ENCODE results near the gene TMEM54.

Gene TMEM54

GRCh38 chr1:32900956-32901822 is at the start of gene TMEM54:
TMEM54 (minus strand) TSS chr1:32901389; CDS start chr1:32901238, 151 bp downstream.
- peak; percentile 29 for DNase-seq

- no peak for DNase-seq
Measured at GRCh38 chr1:32949519-32949918, 48.3 kb upstream of the TMEM54 start.

GRCh38 chr1:32948905-32949304 is 47.7 kb upstream of the TMEM54 start:
- DNase-seq, result no peak

DNA sequence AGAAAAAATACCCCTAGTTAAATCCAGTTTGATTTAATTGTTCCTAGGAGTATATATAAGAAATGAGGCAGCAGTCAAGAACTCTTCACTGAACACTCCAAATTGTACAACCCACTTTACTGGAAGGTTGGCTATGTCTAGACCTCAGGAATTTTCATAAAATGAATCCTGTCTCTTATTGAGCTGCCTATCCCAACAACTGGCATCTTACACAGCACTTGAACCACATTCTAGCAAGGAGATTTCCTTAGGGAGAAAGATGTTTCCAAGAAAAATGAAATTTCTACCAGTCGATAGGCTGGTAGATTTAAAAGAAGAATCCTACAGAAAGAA is 47.2 kb upstream of the TMEM54 start:
- DNase-seq, result no peak

DNA sequence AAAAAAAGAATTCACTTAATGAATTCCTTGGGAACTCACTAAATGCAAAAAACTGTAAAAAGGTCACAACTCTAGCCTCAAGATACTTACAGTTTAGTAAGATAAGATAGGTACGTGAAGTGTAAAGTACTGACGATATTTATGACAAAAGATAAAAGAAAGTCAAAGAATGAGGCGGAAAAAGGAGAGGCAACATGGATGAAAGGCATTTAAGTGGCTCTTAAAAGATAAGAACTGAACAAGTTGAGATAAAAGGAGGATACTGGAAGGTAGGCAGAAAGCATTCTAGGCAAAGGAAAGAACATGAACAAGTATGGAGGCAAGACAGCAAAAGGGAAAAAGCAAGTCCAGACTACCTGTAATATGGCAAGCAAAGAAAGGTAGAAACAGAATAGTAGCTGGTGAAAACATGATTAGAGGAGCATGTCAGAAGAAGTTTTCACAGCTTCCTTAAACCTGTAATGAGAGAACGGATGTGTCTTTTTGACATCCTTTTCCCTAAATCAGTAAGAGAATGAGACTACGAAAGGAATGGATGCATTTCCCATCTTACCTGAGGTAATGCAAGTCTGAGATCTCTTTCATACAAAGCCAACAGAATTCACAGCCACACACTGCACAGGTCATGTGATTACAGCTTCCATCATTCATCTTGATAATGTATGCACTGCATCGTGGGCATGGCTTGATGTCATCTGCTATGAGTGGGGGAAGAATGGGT is 46.6 kb upstream of the TMEM54 start:
- DNase-seq, result no peak

DNA sequence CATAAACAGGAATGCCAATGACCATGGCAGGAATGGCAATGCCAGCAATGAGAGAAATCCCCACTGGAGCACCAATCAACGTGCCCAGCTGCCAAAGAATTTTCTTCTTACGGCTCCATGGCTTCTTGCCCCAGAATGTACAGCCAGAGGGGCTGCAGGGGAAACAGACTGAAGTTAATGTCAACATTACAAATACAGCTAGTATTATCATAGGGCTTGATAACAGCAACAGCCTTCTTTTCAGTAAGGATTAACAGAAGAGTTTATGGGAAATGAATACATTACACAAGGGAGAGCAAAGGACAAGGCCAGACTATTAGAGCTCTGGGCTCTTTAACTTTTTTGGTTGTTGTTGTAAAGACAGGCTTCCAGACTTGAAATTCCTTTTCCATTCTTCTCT is 45.2 kb upstream of the TMEM54 start:
- DNase-seq, result no peak

DNA sequence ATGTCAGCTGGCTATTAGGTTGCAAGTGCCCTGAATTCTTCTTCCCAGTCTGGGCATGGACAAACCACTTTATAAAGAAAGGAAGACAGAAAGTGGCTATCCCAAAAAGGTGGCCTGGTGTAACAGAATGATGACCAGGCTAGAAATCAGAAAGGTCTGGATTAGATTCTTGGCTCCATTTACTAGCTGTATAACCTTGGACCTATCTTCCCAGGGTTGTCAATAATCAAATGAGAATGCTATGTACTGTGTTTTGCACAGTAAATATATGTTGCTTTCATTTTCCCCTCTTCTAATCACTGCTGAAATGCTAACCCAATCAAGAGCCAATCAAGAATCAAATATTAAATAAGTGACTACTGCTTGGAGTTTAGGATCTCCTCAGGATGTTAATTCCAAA is 43.0 kb upstream of the TMEM54 start:
- DNase-seq, result no peak

- DNase-seq, result peak; percentile 60
Measured at GRCh38 chr1:32939655-32940371, 38.6 kb upstream of the TMEM54 start.

DNA sequence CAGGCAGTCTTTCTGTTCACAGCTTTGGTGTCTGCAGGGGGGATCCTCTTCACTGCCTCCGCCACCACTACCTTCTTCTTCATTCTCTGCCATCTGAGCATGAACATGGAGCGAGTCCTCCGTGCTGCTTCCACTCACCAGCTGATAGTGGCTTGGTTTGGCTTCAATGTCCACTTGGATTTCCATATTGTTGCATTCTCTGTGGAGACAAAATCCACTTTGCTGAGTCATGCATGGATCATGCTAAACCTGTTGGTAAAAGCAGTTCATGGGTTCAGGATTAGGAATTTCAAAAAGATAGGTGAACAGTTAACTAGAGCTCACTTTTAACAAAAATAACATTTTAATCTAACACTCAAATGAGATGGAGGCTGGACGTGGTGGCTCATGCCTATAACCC is 35.9 kb upstream of the TMEM54 start:
- DNase-seq, result no peak

DNA sequence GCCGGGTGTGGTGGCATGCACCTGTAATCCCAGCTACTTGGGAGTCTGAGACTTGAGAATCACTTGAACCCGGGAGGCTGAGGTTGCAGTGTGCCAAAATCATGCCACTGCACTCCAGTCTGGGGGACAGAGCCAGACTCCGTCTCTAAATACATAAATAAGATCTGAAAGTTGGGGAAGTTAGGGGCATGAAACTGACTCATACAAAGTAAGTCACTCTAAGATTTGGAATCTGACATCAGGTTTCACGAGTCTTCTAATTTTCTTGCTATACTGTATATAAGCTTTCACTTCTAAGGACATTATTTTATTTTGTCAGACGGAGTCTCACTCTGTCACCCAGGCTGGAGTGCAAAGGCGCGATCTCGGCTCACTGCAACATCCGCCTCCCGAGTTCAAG is 33.3 kb upstream of the TMEM54 start:
- DNase-seq, result no peak

DNA sequence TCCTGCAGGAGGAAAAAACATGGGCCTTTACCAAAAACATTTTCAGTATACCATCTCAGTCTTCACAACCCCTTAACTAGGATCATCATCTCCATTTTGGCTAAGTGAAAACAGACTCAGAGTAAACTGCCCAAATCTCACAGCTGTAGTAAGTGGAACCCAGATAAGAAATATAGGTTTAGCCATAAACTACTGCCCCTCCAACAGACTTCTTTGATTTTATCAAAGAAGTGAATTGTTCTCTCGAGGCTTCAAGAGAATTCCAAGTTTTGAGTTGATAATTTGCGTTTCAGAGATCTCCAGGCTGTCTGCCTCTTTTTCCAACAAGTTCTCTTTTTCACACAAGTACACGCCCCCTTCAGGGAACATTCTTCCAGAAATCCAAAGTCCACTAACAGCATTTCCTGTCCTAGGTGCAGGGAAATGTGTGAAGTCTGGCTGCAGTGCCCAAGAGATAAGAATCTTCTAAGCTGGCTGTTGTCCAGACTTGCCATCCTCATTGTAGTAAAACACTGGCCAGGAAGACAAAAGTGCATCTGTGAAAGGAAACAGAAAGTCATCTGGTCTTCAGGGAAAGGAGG is 32.6 kb upstream of the TMEM54 start:
- DNase-seq, result peak; percentile 56

DNA sequence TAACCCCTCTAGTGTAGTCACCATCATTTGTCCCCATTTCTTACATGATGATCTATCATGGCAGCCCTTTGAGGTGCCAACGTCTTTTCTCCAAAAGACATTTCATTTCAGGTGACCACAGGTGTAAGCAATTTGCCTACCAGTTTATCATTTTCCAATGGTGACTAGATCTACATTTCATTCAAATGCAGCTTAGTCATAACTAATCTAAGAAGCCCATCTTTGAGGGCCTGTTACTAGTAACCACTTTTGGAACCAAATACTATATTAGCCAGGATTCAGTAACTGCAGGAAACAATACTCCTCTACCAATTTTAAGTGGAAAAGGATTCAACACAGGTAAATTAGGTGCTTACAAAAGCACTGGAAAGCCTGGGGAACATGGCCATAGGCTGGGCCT is 30.6 kb upstream of the TMEM54 start:
- DNase-seq, result no peak

DNA sequence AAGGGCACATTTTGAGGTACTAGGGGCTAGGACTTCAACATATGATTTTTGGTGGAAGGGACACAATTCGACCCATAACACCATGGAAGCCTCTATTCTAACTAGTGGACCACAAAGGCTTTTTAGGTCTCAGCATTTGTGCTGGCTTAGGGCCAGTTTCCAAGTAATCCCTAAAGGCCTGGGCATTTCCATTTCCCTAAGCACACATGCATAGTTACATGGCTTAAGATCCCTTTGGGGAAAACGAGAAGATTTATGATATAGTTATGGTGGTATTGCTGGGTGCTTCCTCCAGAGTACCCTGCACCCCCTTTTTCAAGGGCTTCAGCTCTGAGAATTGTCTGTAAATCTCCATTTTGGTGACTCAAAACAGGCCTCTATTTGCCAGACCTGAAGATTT is 28.2 kb upstream of the TMEM54 start:
- no peak for DNase-seq

GRCh38 chr1:32928715-32929114 is 27.5 kb upstream of the TMEM54 start:
- DNase-seq, result no peak

DNA sequence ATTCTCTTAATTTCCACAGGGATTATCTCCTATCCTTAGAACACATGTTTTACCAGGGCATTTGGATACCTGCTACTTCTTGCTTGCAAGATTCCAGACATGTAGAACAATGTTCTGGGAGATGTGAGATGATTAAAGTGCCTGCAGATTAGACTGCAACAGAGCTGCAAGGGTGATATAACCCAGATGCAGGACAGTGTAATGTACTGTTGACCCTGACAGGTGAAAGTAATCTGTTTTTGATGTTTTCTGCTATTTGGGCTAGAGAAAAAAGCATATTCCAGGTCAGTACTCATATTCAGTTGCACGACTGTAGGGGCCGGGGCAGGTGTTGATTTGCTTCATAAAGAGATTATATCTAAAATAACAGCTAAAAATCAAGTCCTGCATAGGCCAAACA is 27.1 kb upstream of the TMEM54 start:
- DNase-seq, result no peak

- DNase-seq, result no peak
Measured at GRCh38 chr1:32927441-32927840, 26.3 kb upstream of the TMEM54 start.

- no peak for DNase-seq
Measured at GRCh38 chr1:32926562-32926961, 25.4 kb upstream of the TMEM54 start.

- no peak for DNase-seq
Measured at GRCh38 chr1:32925403-32926162, 24.4 kb upstream of the TMEM54 start.

GRCh38 chr1:32924881-32925344 is 23.7 kb upstream of the TMEM54 start:
- no peak for DNase-seq

- no peak for DNase-seq
Measured at GRCh38 chr1:32920833-32921232, 19.6 kb upstream of the TMEM54 start.

DNA sequence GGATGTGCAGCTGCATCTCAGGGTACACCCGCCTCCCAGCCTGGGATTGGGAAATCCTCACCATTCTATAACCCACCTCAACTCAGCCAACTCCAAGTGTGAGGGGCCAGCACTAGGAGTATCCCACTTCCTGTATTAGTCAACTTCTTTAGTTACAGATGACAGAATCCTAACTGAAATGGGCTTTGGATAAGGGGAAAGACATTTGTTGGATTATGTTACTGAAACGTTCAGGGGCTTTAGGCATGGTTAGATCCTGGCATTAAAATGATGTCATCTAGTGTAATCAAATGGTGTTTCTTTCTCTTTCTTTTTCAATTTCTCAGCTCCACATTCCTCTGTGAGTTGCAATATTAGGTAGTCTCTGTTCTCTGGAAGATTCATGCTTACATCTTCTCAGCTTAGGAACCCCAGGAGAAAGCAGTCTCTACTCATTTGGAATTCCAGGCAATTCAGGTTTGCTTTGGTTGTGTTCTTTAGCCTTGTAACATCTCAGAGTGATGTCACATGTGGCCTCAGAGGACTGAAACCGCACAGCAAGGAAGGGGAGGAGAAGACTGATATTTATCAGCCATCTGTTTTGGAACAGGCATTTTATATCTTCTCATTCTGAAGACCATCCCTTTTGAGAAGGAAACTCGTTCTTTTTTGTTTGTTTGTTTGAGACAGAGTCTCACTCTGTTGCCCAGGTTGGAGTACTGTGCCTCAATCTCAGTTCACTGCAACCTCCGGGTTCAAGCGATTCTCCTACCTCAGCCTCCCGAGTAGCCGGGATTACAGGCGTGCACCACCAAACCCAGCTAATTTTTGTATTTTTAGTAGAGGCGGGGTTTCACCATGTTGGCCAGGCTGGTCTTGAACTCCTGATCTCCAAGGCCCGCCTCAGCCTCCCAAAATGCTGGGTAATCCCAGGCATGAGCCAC is 18.9 kb upstream of the TMEM54 start:
- peak; percentile 45 for DNase-seq

Measured in NCI-H226 (cell line).